CD4-positive, alpha-beta T cell treated with Interferon gamma for 1 hour (primary cell): ENCODE data around the gene TMEM53.

ENCODE experiments used
- DNase-seq: peaks from one replicate; pipeline ENCODE4 v3.0.0-alpha.2; 2020

Gene TMEM53

GRCh38 chr1:44696789-44697345, 22.6 kb upstream of the TMEM53 start:
- DNase-seq: peak; percentile 37

GRCh38 chr1:44696101-44696500, 21.8 kb upstream of the TMEM53 start:
- no peak for DNase-seq

- no peak for DNase-seq
These were observed 21.4 kb upstream of the TMEM53 start for GRCh38 chr1:44695671-44696070.

GRCh38 chr1:44694863-44695478, 20.7 kb upstream of the TMEM53 start:
- DNase-seq: peak; percentile 11

GRCh38 chr1:44693900-44694299, 19.6 kb upstream of the TMEM53 start:
- DNase-seq: no peak

GRCh38 chr1:44693159-44693558, 18.9 kb upstream of the TMEM53 start:
- DNase-seq: no peak

GRCh38 chr1:44689447-44689765, 15.1 kb upstream of the TMEM53 start:
- no peak for DNase-seq

- DNase-seq: no peak
These were observed 14.6 kb upstream of the TMEM53 start for GRCh38 chr1:44688760-44689446.

GRCh38 chr1:44685881-44686280, 11.6 kb upstream of the TMEM53 start:
- DNase-seq: no peak

GRCh38 chr1:44685218-44685617, 10.9 kb upstream of the TMEM53 start:
- DNase-seq: no peak

GRCh38 chr1:44684525-44684924, 10.2 kb upstream of the TMEM53 start:
- no peak for DNase-seq

- no peak for DNase-seq
These were observed 8.6 kb upstream of the TMEM53 start for GRCh38 chr1:44682883-44683265.

GRCh38 chr1:44681905-44682882, 7.9 kb upstream of the TMEM53 start:
- no peak for DNase-seq

GRCh38 chr1:44679468-44679867, 5.2 kb upstream of the TMEM53 start:
- no peak for DNase-seq

- no peak for DNase-seq
These were observed 4.3 kb upstream of the TMEM53 start for GRCh38 chr1:44678626-44679025.

GRCh38 chr1:44678120-44678519, 3.8 kb upstream of the TMEM53 start:
- DNase-seq: no peak

- DNase-seq: no peak
These were observed 3.0 kb upstream of the TMEM53 start for GRCh38 chr1:44677201-44677766.

- DNase-seq: peak; percentile 8
These were observed 2.4 kb upstream of the TMEM53 start for GRCh38 chr1:44676484-44677200.

- DNase-seq: no peak
These were observed 905 bp upstream of the TMEM53 start for GRCh38 chr1:44675186-44675585.

- DNase-seq: no peak
These were observed 587 bp downstream of the TMEM53 start for GRCh38 chr1:44673675-44674112.

- no peak for DNase-seq
These were observed 1.2 kb downstream of the TMEM53 start for GRCh38 chr1:44672961-44673674.
